Panc1 (cell line): Measurements from ENCODE around the gene ZNF785. TPM values are rescaled to one million over a fixed set of nuclear protein-coding genes. Genes with fewer than 3 reads are reported as not detected.

ENCODE experiments used
- ATAC-seq: fragments of 200-7000 bp; cut with Tn5 transposase; 2 replicates; pipeline ENCODE4 v1.9.1; 2020; ENCODE audit warnings: mild to moderate bottlenecking, moderate library complexity
- BruUV-seq: library from RNA; stranded (reverse); fragments of 400-500 nt; replicated peaks from 2 replicates; lab custom pipeline; 2021; lab: Mats Ljungman, UMichigan
- CTCF ChIA-PET: fragments of 300-600 bp; sonication (Branson Sonifier 250); formaldehyde crosslinking; loops from one replicate; lab custom pipeline; 2022; ENCODE audit warnings: antibody characterized with exemption; lab: Charles Lee
- POLR2A ChIA-PET: fragments of 300-600 bp; sonication (Branson Sonifier 250); formaldehyde crosslinking; loops from one replicate; lab custom pipeline; 2022; ENCODE audit warnings: antibody characterized with exemption; lab: Charles Lee
- DNase-seq: peaks from one replicate; pipeline ENCODE4 v3.0.0-alpha.2; 2010; ENCODE audit warnings: low read depth, low spot score
- H3K27ac ChIP-seq: 2 replicates; pipeline ENCODE4 v1.5.1; 2011; ENCODE audit warnings: mild to moderate bottlenecking, low read length, inconsistent platforms
- H3K27me3 ChIP-seq: fragments of 200-500 bp; sonication (Bioruptor generic); 2 replicates; pipeline ENCODE4 v1.6.0; 2014; ENCODE audit warnings: low read length, inconsistent platforms; ENCODE audit not compliant: control insufficient read depth, insufficient read depth
- H3K36me3 ChIP-seq: fragments of 200-500 bp; sonication (Bioruptor generic); 2 replicates; pipeline ENCODE4 v1.5.1; 2014; ENCODE audit warnings: inconsistent platforms, mild to moderate bottlenecking, low read length, moderate library complexity; ENCODE audit not compliant: control insufficient read depth, insufficient read depth
- H3K4me1 ChIP-seq: 2 replicates; pipeline ENCODE4 v1.5.1; 2011; ENCODE audit warnings: inconsistent platforms, mild to moderate bottlenecking, low read length, moderate library complexity; ENCODE audit not compliant: control insufficient read depth, insufficient read depth
- H3K4me3 ChIP-seq, 2 experiments: 2 replicates each; pipeline ENCODE4 v1.5.1; 2011 to 2012; ENCODE audit warnings: low read depth in 2 of 2, low read length in 2 of 2, mild to moderate bottlenecking in 2 of 2, inconsistent platforms in 1 of 2, moderate library complexity in 1 of 2
- H3K9me3 ChIP-seq: fragments of 200-500 bp; sonication (Bioruptor generic); 2 replicates; pipeline ENCODE4 v1.5.1; 2014; ENCODE audit warnings: low read depth, mild to moderate bottlenecking, inconsistent platforms, low read length, moderate library complexity; ENCODE audit not compliant: control insufficient read depth, insufficient read depth
- POLR2AphosphoS5 ChIP-seq: IDR thresholded peaks from 2 replicates; pipeline ENCODE4 v1.6.1; 2012; ENCODE audit warnings: mild to moderate bottlenecking, low read depth, low read length, moderate library complexity
- SIN3A ChIP-seq: IDR thresholded peaks from 2 replicates; pipeline ENCODE4 v1.6.1; 2012; ENCODE audit warnings: low read depth, mild to moderate bottlenecking, low read length, moderate library complexity, borderline replicate concordance; ENCODE audit not compliant: insufficient read depth
- TCF7L2 ChIP-seq: IDR thresholded peaks from 2 replicates; pipeline ENCODE4 v1.6.1; 2011; ENCODE audit warnings: mild to moderate bottlenecking, low read depth, low read length, inconsistent platforms
- in situ Hi-C: cut with HindIII; loops from 2 replicates; pipeline ENCODE4 v1.10.0; 2016; ENCODE audit warnings: low sequenced_read_pairs, low pct_unique_long_range_greater_than_20kb
- intact Hi-C: fragments of 100-400 bp; cut with micrococcal nuclease; formaldehyde crosslinking; loops from one replicate; pipeline ENCODE4 v1.10.0; 2022; ENCODE audit not compliant: unreplicated experiment
- total RNA-seq: library from RNA; stranded (reverse); gene quantifications from one replicate; pipeline ENCODE4 v1.2.1, GENCODE V29; 2021; ENCODE audit not compliant: unreplicated experiment
- TF ChIP-seq, protein P1 (sequence below): fragments of 450-650 bp; IDR thresholded peaks from 2 replicates; pipeline ENCODE4 v1.5.1; 2017; ENCODE audit warnings: mild to moderate bottlenecking
- TF ChIP-seq, protein P2 (sequence below), 2 experiments: IDR thresholded peaks; 2 replicates each; pipeline ENCODE4 v1.6.1; 2011 to 2012; ENCODE audit warnings: low read depth in 2 of 2, control low read depth in 1 of 2, low read length in 1 of 2, mild to moderate bottlenecking in 1 of 2, moderate library complexity in 1 of 2; ENCODE audit not compliant: insufficient read depth in 1 of 2

The ZNF785 gene
- total RNA-seq, 1 experiment from 2014 or later: 6.2 TPM

DNA sequence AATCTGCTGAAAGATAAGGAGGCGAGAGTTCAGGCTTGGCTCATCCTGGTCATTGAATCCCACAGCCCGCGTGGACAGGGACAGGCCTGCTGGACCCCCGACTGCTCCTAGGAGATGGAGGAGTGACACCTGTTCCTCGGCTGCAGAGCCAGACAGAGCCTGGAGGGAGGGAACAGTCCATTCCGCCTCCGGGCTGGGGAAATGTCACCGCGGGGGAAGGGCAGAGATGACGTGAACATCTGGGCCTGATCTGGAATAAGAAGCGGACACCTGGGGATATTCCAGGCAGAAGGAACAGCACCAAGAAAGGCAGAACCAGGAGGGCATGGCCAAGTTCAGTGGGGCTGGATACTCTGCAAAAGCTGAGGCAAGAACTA lies 52.4 kb downstream of the ZNF785 start:
- ChIA-PET CTCF (no interaction called here), POLR2A (no interaction called here)
- H3K4me1 ChIP-seq: peaks cover 15% of the 10 kb centered on the region
- no peaks in the 10 kb centered on the region for H3K27me3 ChIP-seq
- no peaks in the 10 kb centered on the region for H3K36me3 ChIP-seq
- H3K9me3 ChIP-seq: no peaks in the 10 kb centered on the region
- no peak overlapping the region for H3K4me3 ChIP-seq
- ATAC-seq (no peak), DNase-seq (no peak)
- no peak overlapping the region for H3K27ac ChIP-seq
- BruUV-seq: TSS peak; percentile 21
- intact Hi-C loops (no loop called here), in situ Hi-C loops (no loop called here)
- no peak for TF ChIP-seq SIN3A
- TF ChIP-seq, protein P1, sequence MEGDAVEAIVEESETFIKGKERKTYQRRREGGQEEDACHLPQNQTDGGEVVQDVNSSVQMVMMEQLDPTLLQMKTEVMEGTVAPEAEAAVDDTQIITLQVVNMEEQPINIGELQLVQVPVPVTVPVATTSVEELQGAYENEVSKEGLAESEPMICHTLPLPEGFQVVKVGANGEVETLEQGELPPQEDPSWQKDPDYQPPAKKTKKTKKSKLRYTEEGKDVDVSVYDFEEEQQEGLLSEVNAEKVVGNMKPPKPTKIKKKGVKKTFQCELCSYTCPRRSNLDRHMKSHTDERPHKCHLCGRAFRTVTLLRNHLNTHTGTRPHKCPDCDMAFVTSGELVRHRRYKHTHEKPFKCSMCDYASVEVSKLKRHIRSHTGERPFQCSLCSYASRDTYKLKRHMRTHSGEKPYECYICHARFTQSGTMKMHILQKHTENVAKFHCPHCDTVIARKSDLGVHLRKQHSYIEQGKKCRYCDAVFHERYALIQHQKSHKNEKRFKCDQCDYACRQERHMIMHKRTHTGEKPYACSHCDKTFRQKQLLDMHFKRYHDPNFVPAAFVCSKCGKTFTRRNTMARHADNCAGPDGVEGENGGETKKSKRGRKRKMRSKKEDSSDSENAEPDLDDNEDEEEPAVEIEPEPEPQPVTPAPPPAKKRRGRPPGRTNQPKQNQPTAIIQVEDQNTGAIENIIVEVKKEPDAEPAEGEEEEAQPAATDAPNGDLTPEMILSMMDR: no peak
- no peak for TF ChIP-seq POLR2AphosphoS5
- no peak for TF ChIP-seq TCF7L2
- TF ChIP-seq, protein P2, sequence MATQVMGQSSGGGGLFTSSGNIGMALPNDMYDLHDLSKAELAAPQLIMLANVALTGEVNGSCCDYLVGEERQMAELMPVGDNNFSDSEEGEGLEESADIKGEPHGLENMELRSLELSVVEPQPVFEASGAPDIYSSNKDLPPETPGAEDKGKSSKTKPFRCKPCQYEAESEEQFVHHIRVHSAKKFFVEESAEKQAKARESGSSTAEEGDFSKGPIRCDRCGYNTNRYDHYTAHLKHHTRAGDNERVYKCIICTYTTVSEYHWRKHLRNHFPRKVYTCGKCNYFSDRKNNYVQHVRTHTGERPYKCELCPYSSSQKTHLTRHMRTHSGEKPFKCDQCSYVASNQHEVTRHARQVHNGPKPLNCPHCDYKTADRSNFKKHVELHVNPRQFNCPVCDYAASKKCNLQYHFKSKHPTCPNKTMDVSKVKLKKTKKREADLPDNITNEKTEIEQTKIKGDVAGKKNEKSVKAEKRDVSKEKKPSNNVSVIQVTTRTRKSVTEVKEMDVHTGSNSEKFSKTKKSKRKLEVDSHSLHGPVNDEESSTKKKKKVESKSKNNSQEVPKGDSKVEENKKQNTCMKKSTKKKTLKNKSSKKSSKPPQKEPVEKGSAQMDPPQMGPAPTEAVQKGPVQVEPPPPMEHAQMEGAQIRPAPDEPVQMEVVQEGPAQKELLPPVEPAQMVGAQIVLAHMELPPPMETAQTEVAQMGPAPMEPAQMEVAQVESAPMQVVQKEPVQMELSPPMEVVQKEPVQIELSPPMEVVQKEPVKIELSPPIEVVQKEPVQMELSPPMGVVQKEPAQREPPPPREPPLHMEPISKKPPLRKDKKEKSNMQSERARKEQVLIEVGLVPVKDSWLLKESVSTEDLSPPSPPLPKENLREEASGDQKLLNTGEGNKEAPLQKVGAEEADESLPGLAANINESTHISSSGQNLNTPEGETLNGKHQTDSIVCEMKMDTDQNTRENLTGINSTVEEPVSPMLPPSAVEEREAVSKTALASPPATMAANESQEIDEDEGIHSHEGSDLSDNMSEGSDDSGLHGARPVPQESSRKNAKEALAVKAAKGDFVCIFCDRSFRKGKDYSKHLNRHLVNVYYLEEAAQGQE (IDR thresholded peaks at IDR 0.05; ENCODE audit: insufficient read depth in 1 of 2, low read depth in 2 of 2, low read length in 1 of 2): no peak

DNA sequence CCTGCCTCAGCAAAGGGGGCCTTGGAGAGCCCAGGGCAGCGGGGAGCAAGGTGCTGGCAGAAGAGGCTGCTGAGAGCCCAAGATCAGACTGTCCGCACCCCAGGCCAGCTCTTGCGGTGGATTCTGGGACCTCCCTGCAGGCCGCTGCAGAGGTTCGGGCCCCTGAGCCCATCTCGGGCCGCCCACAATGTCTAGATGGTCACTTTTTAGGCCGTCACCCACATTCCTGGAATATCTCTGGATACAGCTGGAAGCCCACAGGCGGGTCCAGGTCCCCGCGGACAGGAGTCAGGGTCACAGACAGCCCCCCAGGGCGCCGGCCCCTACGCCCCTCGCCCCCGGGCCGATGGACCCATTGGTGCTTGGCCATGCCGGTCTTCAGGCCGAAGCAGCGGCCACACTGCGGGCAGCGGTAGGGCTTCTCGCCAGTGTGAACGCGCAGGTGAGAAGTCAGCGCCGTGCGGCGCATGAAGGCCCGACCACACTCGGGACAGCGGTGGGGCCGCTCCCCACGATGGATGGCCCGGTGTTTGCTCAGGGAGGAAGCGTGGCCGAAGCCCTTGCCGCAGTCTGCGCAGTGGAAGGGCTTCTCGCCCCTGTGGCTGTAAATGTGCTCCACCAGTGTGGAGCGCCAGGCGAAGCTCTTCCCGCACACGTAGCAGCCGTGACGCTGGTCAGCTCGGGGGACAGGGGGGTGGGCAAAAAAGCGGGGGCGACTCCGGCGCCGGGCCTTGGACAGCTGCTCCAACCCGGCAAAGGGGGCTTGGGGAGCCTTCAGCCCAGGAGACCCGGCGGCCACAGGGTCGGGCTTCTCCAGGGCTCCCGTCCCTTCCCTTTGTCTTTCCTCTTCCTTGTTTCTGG lies 53.0 kb downstream of the ZNF785 start:
- TF ChIP-seq POLR2AphosphoS5 (no peak), TCF7L2 (no peak), SIN3A (no peak)
- TF ChIP-seq, protein P2 (IDR thresholded peaks at IDR 0.05; ENCODE audit: insufficient read depth in 1 of 2, low read depth in 2 of 2, low read length in 1 of 2): no peak
- TF ChIP-seq, protein P1: no peak
- Histone ChIP-seq H3K27ac (no peak overlapping the region), H3K27me3 (no peaks in the 10 kb centered on the region), H3K4me1 (peaks cover 20% of the 10 kb centered on the region), H3K4me3 (no peak overlapping the region), H3K36me3 (no peaks in the 10 kb centered on the region), H3K9me3 (no peaks in the 10 kb centered on the region)
- no peak for DNase-seq
- intact Hi-C loops (no loop called here), in situ Hi-C loops (no loop called here)
- BruUV-seq: no TSS peak
- ChIA-PET CTCF (interaction anchor here (0.5 kb wide), 1 partner anchor 369 kb away, joined by 7 read pairs; no protein-coding TSS in a partner anchor), POLR2A (no interaction called here)
- no peak for ATAC-seq
